Measurements from ENCODE around the gene MICB.

DNA sequence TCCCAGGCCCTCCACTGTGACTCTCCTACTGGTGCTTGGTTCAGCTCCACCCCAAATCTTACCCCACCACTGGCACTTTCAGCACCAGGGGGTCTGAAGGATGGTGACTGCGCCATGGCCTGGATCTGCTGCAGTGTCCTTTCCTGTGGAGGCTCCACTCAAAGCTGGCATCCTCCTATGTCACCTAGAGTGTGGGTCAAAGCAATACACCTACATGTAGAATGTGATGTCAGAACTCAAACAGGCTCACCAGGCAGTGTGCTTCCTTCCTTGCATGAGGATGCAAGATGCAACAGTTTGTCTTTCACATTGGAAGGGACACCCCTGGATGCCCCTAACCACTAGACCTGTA is 32.8 kb upstream of the MICB start:
- TF ChIP-seq POLR2AphosphoS5 (IDR thresholded peaks at IDR 0.05; ENCODE audit: borderline replicate concordance, low read depth, low read length) (no peak), EZH2 (IDR thresholded peaks at IDR 0.05) (no peak), FOXP2 (optimal IDR thresholded peaks at IDR 0.05; ENCODE audit: control extremely low read depth, extremely low read length, insufficient read depth) (no peak)
